ENCODE results near the gene RALA. TPM values are rescaled to one million over a fixed set of nuclear protein-coding genes. Genes with fewer than 3 reads are reported as not detected.
"Not testable (repeated sequence)": the region's sequence is repeated elsewhere in the genome, so short reads cannot be mapped to it uniquely, and the experiment has no call there.

RALA gene
- polyA plus RNA-seq, 1 donor (not counting 4 experiments of a cell fraction or from before 2014, with no cell fraction given), result 64.6 TPM

DNA sequence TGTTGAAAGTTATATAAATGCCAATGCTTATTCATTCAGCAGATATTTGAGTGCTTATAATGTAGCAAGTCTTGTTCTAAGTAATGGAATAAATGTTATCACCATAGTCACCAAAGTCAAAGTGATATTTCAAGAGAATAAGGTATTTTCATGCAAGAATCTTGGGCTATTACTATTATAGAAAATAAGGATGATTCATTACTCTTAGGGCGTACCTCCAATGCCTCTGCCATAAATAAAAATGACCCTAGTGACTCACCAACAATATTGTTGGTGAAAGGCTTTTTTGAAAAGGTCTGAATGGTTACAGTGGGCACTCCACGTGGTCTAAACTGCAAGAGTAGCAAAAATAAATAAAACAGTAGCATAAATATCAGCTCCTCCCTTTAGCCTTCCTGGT, 68.4 kb downstream of the RALA start:
- dilution Hi-C loops (cut with MboI; ENCODE audit: extremely low pct_ligation_motif_present, low sequenced_read_pairs), result no loop called here
- H3K9ac ChIP-seq (ENCODE audit: control insufficient read depth, extremely low read depth, insufficient read depth, low read length), result no peak overlapping the region
- H3K4me2 ChIP-seq (ENCODE audit: control insufficient read depth, extremely low read depth, insufficient read depth, low read depth, low read length), result no peak overlapping the region

GRCh38 chr7:39693086-39693485, 69.7 kb downstream of the RALA start:
- H3K27ac ChIP-seq (ENCODE audit: control insufficient read depth, insufficient read depth, low read length); H3K9me3 ChIP-seq (ENCODE audit: control insufficient read depth, low read depth, low read length); H3K9me1 ChIP-seq (ENCODE audit: control insufficient read depth, extremely low read depth, insufficient read depth, low read length); FAIRE-seq; H2AFZ ChIP-seq (ENCODE audit: control insufficient read depth, low read length); H3K79me2 ChIP-seq (ENCODE audit: control insufficient read depth, insufficient read depth, low read length); dilution Hi-C loops (cut with MboI; ENCODE audit: extremely low pct_ligation_motif_present, low sequenced_read_pairs); DNase-seq (ENCODE audit: low read depth, low spot score); H4K20me1 ChIP-seq (ENCODE audit: control insufficient read depth, extremely low read depth, insufficient read depth, low read length); H3K27me3 ChIP-seq (ENCODE audit: control insufficient read depth, extremely low read depth, insufficient read depth, low read length); H3K4me2 ChIP-seq (ENCODE audit: control insufficient read depth, extremely low read depth, insufficient read depth, low read depth, low read length); H3K4me3 ChIP-seq (ENCODE audit: control insufficient read depth in 2 of 3, extremely low read depth in 1 of 3, insufficient read depth in 2 of 3, low read depth in 1 of 3, low read length in 3 of 3); H3K9ac ChIP-seq (ENCODE audit: control insufficient read depth, extremely low read depth, insufficient read depth, low read length): not testable (repeated sequence)
- peaks cover 14% of the 10 kb centered on the region for H3K4me1 ChIP-seq (ENCODE audit: control insufficient read depth, extremely low read depth, insufficient read depth, low read length)
- peaks cover 9 to 23% of the 10 kb centered on the region in 2 experiments for H3K36me3 ChIP-seq (ENCODE audit: control insufficient read depth in 2 of 2, extremely low read depth in 1 of 2, insufficient read depth in 2 of 2, low read length in 2 of 2)

More for the DNA sequence above, 68.4 kb downstream of the RALA start:
- FAIRE-seq, result no peak
- Histone ChIP-seq H3K27me3 (ENCODE audit: control insufficient read depth, extremely low read depth, insufficient read depth, low read length) (no peaks in the 10 kb centered on the region), H3K9me1 (ENCODE audit: control insufficient read depth, extremely low read depth, insufficient read depth, low read length) (no peaks in the 10 kb centered on the region), H3K27ac (ENCODE audit: control insufficient read depth, insufficient read depth, low read length) (no peak overlapping the region), H3K36me3 (ENCODE audit: control insufficient read depth in 2 of 2, extremely low read depth in 1 of 2, insufficient read depth in 2 of 2, low read length in 2 of 2) (peaks cover 16 to 18% of the 10 kb centered on the region in 2 experiments), H3K79me2 (ENCODE audit: control insufficient read depth, insufficient read depth, low read length) (peaks cover 3% of the 10 kb centered on the region), H4K20me1 (ENCODE audit: control insufficient read depth, extremely low read depth, insufficient read depth, low read length) (no peaks in the 10 kb centered on the region), H3K9me3 (ENCODE audit: control insufficient read depth, low read depth, low read length) (no peaks in the 10 kb centered on the region), H3K4me3 (ENCODE audit: control insufficient read depth in 2 of 3, extremely low read depth in 1 of 3, insufficient read depth in 2 of 3, low read depth in 1 of 3, low read length in 3 of 3) (no peak overlapping the region), H2AFZ (ENCODE audit: control insufficient read depth, low read length) (no peak overlapping the region), H3K4me1 (ENCODE audit: control insufficient read depth, extremely low read depth, insufficient read depth, low read length) (peaks cover 15% of the 10 kb centered on the region)
- no peak for TF ChIP-seq EZH2 (IDR thresholded peaks at IDR 0.05; ENCODE audit: low read length)
- TF ChIP-seq, protein P1, sequence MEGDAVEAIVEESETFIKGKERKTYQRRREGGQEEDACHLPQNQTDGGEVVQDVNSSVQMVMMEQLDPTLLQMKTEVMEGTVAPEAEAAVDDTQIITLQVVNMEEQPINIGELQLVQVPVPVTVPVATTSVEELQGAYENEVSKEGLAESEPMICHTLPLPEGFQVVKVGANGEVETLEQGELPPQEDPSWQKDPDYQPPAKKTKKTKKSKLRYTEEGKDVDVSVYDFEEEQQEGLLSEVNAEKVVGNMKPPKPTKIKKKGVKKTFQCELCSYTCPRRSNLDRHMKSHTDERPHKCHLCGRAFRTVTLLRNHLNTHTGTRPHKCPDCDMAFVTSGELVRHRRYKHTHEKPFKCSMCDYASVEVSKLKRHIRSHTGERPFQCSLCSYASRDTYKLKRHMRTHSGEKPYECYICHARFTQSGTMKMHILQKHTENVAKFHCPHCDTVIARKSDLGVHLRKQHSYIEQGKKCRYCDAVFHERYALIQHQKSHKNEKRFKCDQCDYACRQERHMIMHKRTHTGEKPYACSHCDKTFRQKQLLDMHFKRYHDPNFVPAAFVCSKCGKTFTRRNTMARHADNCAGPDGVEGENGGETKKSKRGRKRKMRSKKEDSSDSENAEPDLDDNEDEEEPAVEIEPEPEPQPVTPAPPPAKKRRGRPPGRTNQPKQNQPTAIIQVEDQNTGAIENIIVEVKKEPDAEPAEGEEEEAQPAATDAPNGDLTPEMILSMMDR (optimal IDR thresholded peaks at IDR 0.05 in 1 of 3, IDR thresholded peaks at IDR 0.05 in 1 of 3, conservative IDR thresholded peaks at IDR 0.05 in 1 of 3; ENCODE audit: extremely low read depth in 1 of 3, insufficient read depth in 2 of 3, low read length in 3 of 3), result no peak
- no peak for DNase-seq (ENCODE audit: low read depth, low spot score)

DNA sequence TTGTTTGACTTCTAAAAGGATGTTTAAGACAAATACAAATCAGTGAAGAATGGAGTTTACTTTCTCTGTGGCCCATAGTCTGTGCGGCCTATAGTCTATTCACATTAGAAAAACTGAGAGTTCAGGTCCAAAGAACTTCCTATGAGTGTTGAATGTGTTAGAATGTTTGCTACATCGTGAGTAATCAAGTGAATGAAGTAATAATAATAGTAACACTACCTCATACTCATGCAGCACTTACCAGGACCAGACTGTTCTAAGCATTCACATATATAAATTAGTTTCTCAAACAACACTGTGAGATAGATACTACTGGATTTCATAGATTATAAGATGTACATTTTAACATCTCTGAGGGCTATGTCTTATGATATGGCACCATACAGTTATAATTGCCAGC, 70.4 kb downstream of the RALA start:
- Histone ChIP-seq H3K4me2 (ENCODE audit: control insufficient read depth, extremely low read depth, insufficient read depth, low read depth, low read length) (no peak overlapping the region), H3K9me3 (ENCODE audit: control insufficient read depth, low read depth, low read length) (no peaks in the 10 kb centered on the region), H3K27me3 (ENCODE audit: control insufficient read depth, extremely low read depth, insufficient read depth, low read length) (no peaks in the 10 kb centered on the region), H3K27ac (ENCODE audit: control insufficient read depth, insufficient read depth, low read length) (no peak overlapping the region), H3K9me1 (ENCODE audit: control insufficient read depth, extremely low read depth, insufficient read depth, low read length) (no peaks in the 10 kb centered on the region), H2AFZ (ENCODE audit: control insufficient read depth, low read length) (no peak overlapping the region), H4K20me1 (ENCODE audit: control insufficient read depth, extremely low read depth, insufficient read depth, low read length) (no peaks in the 10 kb centered on the region), H3K36me3 (ENCODE audit: control insufficient read depth in 2 of 2, extremely low read depth in 1 of 2, insufficient read depth in 2 of 2, low read length in 2 of 2) (peaks cover 8 to 25% of the 10 kb centered on the region in 2 experiments), H3K4me3 (ENCODE audit: control insufficient read depth in 2 of 3, extremely low read depth in 1 of 3, insufficient read depth in 2 of 3, low read depth in 1 of 3, low read length in 3 of 3) (no peak overlapping the region), H3K79me2 (ENCODE audit: control insufficient read depth, insufficient read depth, low read length) (no peaks in the 10 kb centered on the region), H3K4me1 (ENCODE audit: control insufficient read depth, extremely low read depth, insufficient read depth, low read length) (peaks cover 7% of the 10 kb centered on the region), H3K9ac (ENCODE audit: control insufficient read depth, extremely low read depth, insufficient read depth, low read length) (no peak overlapping the region)
- dilution Hi-C loops (cut with MboI; ENCODE audit: extremely low pct_ligation_motif_present, low sequenced_read_pairs), result no loop called here
- no peak for DNase-seq (ENCODE audit: low read depth, low spot score)
- TF ChIP-seq EZH2 (IDR thresholded peaks at IDR 0.05; ENCODE audit: low read length), result no peak
- TF ChIP-seq, protein P1 (optimal IDR thresholded peaks at IDR 0.05 in 1 of 3, IDR thresholded peaks at IDR 0.05 in 1 of 3, conservative IDR thresholded peaks at IDR 0.05 in 1 of 3; ENCODE audit: extremely low read depth in 1 of 3, insufficient read depth in 2 of 3, low read length in 3 of 3), result no peak
- FAIRE-seq, result no peak
